ENCODE results near the gene ENO1.
"Not testable (repeated sequence)": the region's sequence is repeated elsewhere in the genome, so short reads cannot be mapped to it uniquely, and the experiment has no call there.

Gene ENO1

GRCh38 chr1:8841395-8841794 is 37.1 kb downstream of the ENO1 start:
- no peak for DNase-seq

- DNase-seq, result no peak
Observed at GRCh38 chr1:8839990-8840389, 38.5 kb downstream of the ENO1 start.

DNA sequence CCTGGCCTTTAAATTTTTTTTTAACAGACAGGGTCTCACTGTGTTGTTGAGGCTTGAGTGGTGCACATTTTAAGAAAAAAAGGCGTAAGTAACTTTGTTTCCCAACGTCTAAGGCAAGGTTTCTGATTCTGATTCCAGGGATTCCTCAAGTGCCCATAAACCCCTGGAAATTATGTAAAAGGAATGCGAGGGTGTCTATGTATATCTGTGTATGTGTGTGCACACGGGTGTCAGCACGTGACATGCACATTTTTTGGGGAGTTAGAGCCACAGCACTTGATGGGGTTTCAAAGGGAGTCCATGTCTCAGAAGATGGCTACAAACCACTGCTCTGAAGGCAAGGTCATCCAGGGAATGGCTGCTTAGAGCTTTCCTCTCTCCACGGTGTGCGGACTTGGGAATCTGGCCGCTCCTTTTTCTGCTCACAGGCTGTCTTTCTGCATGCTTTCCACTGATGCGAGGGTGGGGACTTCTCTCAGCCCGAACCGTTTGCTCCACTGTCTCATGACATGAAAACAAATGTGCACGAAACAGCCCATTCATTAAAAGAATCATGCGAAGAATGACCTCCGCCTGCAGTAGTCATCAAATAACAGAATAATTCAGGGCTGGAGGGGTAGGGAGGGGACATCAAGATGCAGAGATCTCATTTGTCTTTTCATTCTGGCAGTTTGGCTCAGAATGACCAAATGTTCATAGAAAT is 42.4 kb downstream of the ENO1 start:
- no peak for DNase-seq

DNA sequence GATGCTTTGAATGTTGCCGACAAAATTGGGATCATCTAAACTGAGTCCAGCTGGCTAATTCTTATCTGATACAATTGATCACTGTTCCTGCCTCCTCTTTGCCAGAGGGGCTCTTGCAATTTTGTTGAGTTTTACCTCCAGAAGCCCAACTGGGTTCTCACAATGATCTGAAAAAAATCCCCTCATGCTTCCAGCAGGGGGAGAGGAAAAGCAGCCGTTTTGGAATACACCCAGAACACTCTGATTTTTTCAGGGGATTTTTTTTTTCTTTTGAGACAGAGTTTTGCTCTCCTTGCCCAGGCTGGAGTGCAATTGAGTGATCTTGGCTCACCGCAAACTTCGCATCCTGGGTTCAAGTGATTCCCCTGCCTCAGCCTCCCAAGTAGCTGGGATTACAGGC is 47.1 kb downstream of the ENO1 start:
- DNase-seq, result no peak

DNA sequence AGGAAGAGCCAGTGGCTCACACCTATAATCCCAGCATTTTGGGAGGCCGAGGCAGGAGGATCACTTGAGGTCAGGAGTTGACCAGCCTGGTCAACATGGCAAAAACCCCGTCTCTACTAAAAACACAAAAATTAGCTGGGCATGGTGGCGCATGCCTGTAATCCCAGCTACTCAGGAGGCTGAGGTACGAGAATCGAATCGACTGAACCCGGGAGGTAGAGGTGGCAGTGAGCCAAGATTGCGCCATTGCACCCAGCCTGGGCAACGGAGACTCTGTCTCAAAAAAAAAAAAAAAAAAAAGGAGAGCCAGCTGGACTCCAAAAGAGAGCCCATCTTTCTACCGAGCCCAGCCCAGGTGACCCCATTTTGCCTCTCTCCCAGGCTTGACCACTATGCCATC is 47.8 kb downstream of the ENO1 start:
- DNase-seq, result not testable (repeated sequence)

- DNase-seq, result no peak
Observed at GRCh38 chr1:8825985-8826481, 52.5 kb downstream of the ENO1 start.

DNA sequence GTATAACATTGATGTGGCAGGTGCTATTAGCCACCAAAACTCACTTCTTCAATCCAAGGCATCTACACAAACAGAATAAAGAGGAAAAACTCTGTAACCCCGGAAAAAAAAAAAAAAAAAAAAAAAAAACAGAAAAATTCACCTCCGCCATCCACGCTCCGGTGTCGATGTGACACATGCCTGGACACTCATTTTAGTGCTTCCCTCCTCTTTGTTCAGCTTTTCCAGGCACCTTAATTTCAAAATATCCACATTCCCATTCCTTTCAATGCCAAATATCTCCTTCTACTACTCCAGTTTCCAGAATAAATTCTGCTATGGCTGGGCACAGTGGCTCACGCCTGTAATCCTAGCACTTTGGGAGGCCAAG is 55.2 kb downstream of the ENO1 start:
- no peak for DNase-seq

DNA sequence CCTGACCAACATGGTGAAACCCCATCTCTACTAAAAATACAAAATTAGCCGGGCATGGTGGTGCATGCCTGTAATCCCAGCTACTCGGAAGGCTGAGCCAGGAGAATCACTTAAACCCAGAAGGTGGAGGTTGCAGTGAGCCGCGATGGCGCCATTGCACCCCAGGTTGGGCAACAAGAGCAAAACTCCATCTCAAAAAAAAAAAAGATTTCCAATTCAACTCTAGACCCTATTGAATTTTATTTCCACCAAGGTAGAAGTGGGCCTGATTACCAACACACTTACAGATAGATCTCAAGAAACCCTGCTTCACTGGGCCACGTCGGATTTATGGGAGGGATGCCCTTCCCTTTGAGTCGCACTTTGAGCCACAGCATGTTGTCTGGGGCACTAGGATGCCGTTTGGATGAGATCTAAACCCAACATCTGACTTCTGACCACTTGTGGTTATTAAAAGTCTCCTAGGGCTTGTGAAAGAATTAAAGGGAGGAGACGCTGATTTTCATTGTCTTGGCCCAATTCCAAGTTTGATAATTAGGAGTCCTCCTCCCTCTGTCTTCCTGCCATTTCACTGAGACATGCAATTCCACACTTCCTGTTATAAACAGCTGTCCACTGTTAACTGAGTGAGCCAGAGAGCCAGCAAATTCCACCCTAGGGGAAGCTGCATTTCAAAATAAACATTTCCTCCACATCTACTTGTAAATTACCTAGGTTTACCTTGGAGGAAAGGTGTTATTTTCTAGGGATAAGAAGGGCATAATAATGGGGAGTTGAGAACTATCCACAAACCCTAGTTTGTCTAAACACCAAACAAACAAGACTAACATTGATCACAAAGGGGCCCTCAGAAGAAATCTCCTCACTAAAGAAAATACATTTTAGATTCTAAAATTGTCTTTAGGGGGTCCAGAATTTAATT is 55.9 kb downstream of the ENO1 start:
- DNase-seq, result no peak

DNA sequence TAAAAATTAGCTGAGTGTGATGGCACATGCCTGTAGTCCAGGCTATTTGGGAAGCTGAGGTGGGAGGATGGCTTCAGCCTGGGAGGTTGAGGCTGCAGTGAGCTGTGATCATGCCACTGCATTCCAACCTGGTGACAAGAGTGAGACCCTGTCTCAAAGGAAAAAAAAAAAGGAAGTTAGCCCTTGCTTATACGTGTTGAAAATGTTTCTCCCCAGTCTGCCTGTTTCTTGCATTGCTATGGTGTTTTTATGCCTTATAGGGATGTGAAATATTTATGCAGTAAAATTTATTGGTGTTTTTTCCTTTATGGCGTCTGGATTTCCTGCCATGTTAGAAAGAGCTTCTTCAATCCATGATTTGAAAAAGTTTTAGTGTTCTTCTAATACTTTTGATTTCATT is 57.4 kb downstream of the ENO1 start:
- no peak for DNase-seq

DNA sequence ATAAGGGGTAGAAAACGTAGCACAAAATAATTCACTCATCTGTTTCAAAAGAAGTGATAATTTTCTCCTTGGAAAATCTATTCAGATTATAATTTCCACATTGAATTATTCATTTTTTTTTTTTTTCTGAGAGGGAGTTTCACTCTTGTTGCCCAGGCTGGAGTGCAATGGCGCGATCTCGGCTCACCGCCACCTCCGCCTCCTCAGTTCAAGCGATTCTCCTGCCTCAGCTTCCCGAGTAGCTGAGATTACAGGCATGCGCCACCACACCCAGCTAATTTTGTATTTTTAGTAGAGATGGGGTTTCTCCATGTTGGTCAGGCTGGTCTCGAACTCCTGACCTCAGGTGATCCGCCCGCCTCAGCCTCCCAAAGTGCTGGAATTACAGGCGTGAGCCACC is 59.7 kb downstream of the ENO1 start:
- not testable (repeated sequence) for DNase-seq

DNA sequence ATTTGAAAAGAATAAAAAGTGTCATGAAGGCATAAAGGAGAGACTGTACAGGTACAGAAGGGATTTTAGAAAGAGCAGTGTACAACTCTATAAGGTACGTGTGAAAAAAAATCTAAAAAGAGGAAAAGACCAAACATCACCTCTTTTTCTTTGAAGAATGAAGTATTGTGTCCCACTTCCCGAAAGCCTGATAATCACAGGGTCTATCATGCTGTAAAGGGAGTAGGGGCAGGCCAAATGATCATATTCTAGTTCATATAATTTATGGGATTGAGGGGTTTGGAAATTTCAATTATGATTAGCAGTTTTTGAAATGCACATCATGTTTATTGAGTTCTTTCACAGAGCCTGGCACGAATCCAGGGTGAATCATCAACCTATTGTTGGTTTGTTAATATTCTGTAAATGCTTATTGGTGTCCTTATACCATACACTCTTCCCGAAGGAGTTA is 60.1 kb downstream of the ENO1 start:
- no peak for DNase-seq

GRCh38 chr1:8817412-8818324 is 60.8 kb downstream of the ENO1 start, which contains the start of gene RERE:
Gene RERE (minus strand): TSS chr1:8817640.
- DNase-seq, result no peak

- no peak for DNase-seq
Observed at GRCh38 chr1:8816831-8817411, 61.6 kb downstream of the ENO1 start.

GRCh38 chr1:8816264-8816663 is 62.2 kb downstream of the ENO1 start:
- no peak for DNase-seq

- no peak for DNase-seq
Observed at GRCh38 chr1:8815582-8816151, 62.8 kb downstream of the ENO1 start.

GRCh38 chr1:8814865-8815264 is 63.6 kb downstream of the ENO1 start:
- DNase-seq, result no peak

- no peak for DNase-seq
Observed at GRCh38 chr1:8813991-8814390, 64.5 kb downstream of the ENO1 start.

GRCh38 chr1:8813016-8813763 is 65.3 kb downstream of the ENO1 start:
- no peak for DNase-seq

DNA sequence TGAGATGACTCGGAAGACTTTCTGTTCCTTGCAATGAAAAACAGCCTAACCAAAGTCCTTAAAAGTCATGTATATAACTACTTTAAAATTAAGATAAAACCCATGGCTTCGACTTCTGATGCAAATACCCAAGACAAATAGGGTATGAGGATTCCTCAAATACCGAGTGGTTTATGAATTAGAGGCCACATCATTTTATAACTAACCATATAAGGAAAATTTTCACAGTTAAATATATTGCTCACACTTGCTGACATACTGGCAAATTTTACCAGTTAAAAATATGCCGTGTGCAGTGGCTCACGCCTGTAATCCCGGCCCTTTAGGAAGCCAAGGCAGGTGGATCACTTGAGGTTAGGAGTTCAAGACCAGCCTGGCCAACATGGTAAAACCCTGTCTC is 66.4 kb downstream of the ENO1 start:
- no peak for DNase-seq
